Stimulated activated CD8-positive, alpha-beta memory T cell treated with anti-CD3 and anti-CD28 coated beads, Interleukin-12 subunit alpha, Interleukin-12 subunit beta, amount 100 ng/mL, for 4 hours (primary cell): Measurements from ENCODE around the gene EFHD2.
"Not testable (repeated sequence)": the region's sequence is repeated elsewhere in the genome, so short reads cannot be mapped to it uniquely, and the experiment has no call there.

ENCODE experiments used
- DNase-seq: peaks from one replicate; pipeline ENCODE4 v3.0.0-alpha.2; 2020; ENCODE audit warnings: low read depth

The EFHD2 gene

GRCh38 chr1:15412175-15412800, 2.6 kb downstream of the EFHD2 start:
- peak; percentile 53 for DNase-seq

- DNase-seq, result no peak
Measured at GRCh38 chr1:15412843-15413242, 3.2 kb downstream of the EFHD2 start.

GRCh38 chr1:15413563-15414444, 4.1 kb downstream of the EFHD2 start:
- DNase-seq, result no peak

GRCh38 chr1:15414445-15414983, 4.8 kb downstream of the EFHD2 start:
- no peak for DNase-seq

- DNase-seq, result peak; percentile 55
Measured at GRCh38 chr1:15417059-15417934, 7.6 kb downstream of the EFHD2 start.

- DNase-seq, result no peak
Measured at GRCh38 chr1:15418806-15419515, 9.3 kb downstream of the EFHD2 start.

GRCh38 chr1:15420853-15421465, 11.3 kb downstream of the EFHD2 start:
- DNase-seq, result no peak

- DNase-seq, result no peak
Measured at GRCh38 chr1:15422871-15423270, 13.2 kb downstream of the EFHD2 start.

- DNase-seq, result no peak
Measured at GRCh38 chr1:15423355-15424077, 13.8 kb downstream of the EFHD2 start.

GRCh38 chr1:15424146-15424667, 14.5 kb downstream of the EFHD2 start:
- DNase-seq, result no peak

GRCh38 chr1:15424981-15425380, 15.3 kb downstream of the EFHD2 start:
- DNase-seq, result no peak

GRCh38 chr1:15425521-15425920, 15.8 kb downstream of the EFHD2 start:
- no peak for DNase-seq

- no peak for DNase-seq
Measured at GRCh38 chr1:15425958-15426357, 16.3 kb downstream of the EFHD2 start.

- DNase-seq, result no peak
Measured at GRCh38 chr1:15426492-15427279, 17.0 kb downstream of the EFHD2 start.

GRCh38 chr1:15427280-15427666, 17.6 kb downstream of the EFHD2 start:
- no peak for DNase-seq

GRCh38 chr1:15428252-15428651, 18.6 kb downstream of the EFHD2 start:
- not testable (repeated sequence) for DNase-seq

- DNase-seq, result no peak
Measured at GRCh38 chr1:15428815-15429435, 19.2 kb downstream of the EFHD2 start.

GRCh38 chr1:15429701-15430149, 20.0 kb downstream of the EFHD2 start:
- DNase-seq, result no peak
